G401 (cell line): ENCODE measurements around the gene POLR3E. TPM values are rescaled to one million over a fixed set of nuclear protein-coding genes. Genes with fewer than 3 reads are reported as not detected.
"Not testable (repeated sequence)": the region's sequence is repeated elsewhere in the genome, so short reads cannot be mapped to it uniquely, and the experiment has no call there.

Source experiments
- DNase-seq: peaks from one replicate; pipeline ENCODE4 v3.0.0-alpha.2; 2015; ENCODE audit warnings: low spot score
- in situ Hi-C: cut with HindIII; loops from 2 replicates; pipeline ENCODE4 v1.10.0; 2016; ENCODE audit warnings: low sequenced_read_pairs, mixed read lengths
- total RNA-seq: library from RNA; depleted of rRNA; stranded (reverse); fragments of >200 nt; shearing (Covaris generic); gene quantifications from 2 replicates; pipeline ENCODE4 v1.2.3, GENCODE V29; 2014

Gene POLR3E
- total RNA-seq, 1 experiment from 2014 or later: 54.2 TPM

GRCh38 chr16:22326771-22327445 is 29.7 kb downstream of the POLR3E start:
- in situ Hi-C loops: no loop called here
- DNase-seq: no peak

GRCh38 chr16:22327446-22327775 is 30.2 kb downstream of the POLR3E start:
- in situ Hi-C loops: no loop called here
- no peak for DNase-seq

DNA sequence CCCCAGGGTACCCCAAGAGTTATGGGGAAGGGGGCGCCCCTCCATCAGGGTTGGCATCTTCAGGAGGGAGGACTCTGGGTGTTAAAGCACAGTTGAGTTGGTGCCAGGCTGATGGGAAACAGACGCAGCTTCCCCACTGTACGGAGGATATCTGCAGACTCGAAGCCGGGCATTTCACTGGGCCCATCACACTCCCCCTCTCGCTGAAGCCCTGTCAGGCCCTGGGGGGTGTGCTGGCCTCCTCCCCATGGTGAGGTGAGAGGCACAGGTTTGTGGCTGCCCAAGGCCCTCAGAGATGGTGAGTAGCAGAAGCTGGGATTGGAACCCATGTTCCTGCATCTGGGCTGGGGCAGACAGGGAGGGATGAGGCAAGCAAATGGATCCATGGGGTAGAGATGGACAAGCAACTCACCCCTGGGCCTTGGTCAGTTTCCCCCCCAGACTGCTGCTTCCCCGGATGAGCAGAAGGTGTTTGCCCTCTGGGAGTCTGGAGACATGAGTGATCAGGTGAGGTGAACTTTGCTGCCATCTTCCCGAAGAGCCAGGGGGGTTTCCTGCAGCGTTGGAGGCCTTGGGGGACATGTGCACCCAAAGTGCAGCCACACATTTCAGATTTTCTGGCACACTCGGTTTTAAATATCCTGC is 31.0 kb downstream of the POLR3E start:
- in situ Hi-C loops: no loop called here
- no peak for DNase-seq

GRCh38 chr16:22329199-22329695 is 32.0 kb downstream of the POLR3E start:
- no peak for DNase-seq
- in situ Hi-C loops: no loop called here

DNA sequence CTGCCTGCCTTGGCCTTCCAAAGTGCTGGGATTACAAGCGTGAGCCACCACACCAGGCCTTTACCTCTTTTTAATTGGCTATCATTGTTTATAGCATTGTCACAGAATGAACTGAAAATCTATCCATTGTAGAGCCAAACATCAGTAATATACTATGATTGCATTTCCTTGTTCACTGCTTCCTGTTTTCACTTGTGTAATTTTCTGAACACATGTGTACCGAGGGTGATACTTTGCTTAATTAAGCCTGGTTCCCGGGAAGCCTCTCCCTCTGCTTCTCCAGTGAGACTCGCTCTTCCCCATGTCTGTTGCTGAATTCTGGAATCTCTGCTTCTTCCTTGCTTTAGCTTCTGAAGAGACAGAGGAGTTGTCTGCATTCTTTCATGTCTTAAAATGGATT is 33.1 kb downstream of the POLR3E start:
- in situ Hi-C loops: no loop called here
- no peak for DNase-seq

GRCh38 chr16:22333457-22333994 is 36.3 kb downstream of the POLR3E start:
- in situ Hi-C loops: no loop called here
- DNase-seq: no peak

GRCh38 chr16:22335668-22336246 is 38.5 kb downstream of the POLR3E start:
- no peak for DNase-seq
- in situ Hi-C loops: no loop called here

DNA sequence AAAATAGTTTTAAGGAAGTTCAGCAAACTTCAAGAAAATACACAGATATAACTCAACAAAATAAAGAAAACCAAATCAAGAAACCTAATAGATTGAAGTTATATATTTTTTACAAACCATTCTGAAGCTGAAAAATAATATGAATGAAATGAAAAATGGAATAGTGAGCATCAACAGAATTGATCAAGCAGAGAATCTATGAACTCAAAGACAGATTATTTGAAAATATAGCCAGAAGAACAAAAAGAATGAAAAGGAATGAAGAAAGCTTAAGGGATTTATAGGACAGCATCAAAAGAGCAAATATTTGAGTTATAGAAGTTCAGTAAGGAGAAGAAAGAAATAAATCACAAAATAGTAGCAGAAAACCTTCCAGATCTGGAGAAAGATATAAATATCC is 39.4 kb downstream of the POLR3E start:
- DNase-seq: no peak
- in situ Hi-C loops: no loop called here

DNA sequence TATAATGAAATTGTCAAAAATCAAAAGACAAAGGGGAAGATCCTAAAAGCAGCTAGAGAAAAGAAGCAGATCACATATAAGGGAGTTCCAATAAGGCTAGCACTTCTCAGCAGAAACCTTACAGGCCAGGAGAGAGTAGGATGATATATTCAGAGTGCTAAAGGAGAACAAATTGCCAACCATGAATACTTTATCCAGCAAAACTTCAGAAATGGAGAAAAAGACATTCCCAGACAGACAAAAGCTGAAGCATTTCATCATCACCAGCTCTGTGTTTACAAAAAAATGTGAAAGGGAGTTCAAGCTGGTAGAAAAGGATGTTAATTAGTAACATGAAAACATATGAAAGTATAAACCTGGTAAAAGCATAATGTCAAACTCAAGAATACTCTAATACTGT is 39.8 kb downstream of the POLR3E start:
- no peak for DNase-seq
- in situ Hi-C loops: no loop called here

DNA sequence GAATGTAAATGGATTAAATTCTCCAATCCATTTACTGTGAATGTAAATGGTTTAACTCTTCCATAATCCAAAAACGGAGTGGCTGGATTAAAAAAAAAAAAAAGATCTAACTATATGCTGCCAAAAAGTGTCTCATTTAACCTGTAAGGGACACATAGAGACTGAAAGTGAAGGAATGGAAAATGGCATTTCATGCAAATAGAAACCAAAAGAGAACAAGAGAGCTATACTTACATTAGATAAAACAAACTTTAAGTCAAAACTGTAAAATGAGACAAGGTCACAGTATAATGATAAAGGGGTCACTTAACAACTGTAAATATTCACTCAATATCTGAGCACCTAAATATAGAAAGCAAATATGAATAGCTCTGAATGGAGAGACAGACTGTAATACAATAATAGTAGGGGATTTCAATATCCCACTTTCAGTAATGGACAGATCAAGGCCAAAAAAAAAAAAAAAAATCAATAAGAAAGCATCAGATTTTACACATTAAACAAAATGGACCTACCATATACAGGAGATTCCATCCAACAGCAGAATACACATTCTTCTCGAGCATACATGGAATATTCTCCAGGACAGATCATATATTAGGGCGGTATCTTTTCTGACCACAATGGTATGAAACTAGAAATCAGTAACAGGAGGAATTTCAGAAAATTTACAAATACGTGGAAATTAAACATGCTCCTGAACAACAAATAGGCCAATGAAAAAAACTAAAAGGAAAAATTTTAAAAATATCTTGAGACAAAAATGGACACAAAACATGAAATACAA is 40.8 kb downstream of the POLR3E start:
- in situ Hi-C loops: no loop called here
- no peak for DNase-seq

DNA sequence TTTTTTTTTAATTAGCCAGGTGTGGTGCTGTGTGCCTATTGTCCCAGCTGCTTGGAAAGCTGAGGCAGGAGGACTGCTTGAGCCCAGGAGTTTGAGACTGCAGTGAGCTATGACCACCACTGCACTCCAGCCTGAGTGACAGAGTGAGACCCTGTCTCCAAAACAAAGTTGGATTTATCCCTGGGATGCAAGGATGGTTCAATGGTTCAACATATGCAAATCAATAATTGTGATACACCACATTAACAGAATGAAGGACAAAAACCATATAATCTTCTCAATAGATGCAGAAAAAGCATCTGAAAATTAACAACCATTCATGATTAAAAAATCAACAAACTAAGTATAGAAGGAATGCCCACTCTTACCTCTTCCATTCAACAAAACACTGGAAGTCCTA is 43.7 kb downstream of the POLR3E start:
- DNase-seq: no peak
- in situ Hi-C loops: no loop called here

DNA sequence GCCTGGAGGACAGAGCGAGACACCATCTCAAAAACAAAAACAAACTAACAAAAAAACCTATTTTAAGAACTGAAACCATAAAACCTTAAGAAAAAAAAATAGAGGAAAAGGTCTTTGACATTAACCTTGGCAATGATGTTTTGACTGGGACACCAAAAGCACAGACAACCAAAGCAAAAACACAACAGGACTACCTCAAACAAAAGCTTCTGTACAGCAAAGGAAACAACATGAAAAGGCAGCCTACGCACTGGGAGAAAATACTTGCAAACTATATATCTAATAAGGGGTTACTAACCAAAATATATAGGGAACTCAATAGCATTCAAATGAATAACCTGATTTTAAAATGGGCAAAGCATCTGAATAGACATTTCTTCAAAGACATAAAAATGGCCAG is 44.9 kb downstream of the POLR3E start:
- in situ Hi-C loops: no loop called here
- DNase-seq: no peak

DNA sequence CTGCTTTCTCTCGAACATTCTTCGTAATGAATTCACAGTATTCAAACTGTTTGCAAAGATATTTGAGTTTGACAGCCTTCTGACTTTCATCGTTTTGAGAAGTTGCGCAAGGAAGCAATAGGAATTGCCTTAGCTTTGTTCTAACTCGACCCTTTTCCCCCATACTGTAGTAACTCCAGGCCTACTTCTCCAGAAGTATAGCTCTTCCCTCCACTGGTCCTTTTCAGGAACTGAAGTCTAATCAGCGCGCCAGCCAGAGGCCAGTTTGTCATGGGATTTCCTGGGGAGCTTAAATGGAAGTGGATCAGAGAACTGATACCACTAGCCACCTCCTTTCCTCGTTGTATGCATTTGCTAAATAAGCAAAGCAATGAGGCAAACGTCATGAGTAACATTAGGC is 49.3 kb downstream of the POLR3E start:
- in situ Hi-C loops: no loop called here
- DNase-seq: no peak

GRCh38 chr16:22347100-22347820 is 50.1 kb downstream of the POLR3E start:
- in situ Hi-C loops: no loop called here
- DNase-seq: peak; percentile 53

DNA sequence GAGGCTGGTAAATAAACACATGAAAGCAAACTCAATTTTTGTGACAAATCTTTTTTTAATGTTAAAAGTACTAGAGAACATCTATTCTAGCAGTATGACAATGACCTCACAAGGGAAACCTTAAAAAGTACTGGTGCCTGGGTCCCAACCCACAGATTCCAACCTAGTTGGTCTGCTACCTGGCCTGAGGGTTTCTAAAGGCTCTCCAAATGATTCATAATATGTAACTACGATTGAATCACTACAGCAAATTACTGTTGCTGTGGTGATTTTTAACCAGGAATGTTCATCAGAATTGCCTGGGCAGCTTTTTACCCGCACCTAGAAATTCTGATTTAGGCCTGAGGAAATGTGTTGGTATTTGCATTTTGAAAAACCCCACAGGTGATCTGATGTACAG is 51.1 kb downstream of the POLR3E start:
- in situ Hi-C loops: no loop called here
- no peak for DNase-seq

DNA sequence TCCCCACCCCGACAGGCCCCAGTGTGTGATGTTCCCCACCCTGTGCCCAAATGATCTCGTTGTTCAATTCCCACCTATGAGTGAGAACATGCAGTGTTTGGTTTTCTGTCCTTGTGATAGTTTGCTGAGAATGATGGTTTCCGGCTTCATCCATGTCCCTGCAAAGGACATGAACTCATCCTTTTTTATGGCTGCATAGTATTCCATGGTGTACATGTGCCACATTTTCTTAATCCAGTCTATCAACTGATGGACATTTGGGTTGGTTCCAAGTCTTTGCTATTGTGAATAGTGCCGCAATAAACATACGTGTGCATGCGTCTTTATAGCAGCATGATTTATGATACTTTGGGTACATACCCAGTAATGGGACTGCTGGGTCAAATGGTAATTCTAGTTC is 53.8 kb downstream of the POLR3E start:
- DNase-seq, in situ Hi-C loops: not testable (repeated sequence)

- no peak for DNase-seq
Measured at GRCh38 chr16:22352140-22352539, 54.9 kb downstream of the POLR3E start.

DNA sequence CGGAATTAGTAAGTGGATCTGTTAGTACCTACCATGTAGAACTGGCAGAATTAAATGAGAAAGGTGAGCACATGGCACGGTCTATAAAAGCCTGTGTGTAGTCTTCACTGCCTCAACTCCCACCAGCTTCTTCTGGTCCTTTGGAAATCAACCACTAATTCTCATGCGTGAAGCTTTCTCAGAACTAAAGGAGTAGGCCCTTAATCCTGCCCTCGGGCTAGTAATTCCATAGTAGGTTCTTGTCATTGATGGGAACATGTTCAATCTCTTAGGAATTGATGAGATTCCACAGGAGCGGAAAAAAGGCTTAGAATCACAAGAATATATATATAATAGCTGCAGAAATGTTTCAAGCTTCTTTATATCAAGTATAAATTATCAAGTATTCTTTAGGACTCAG is 55.5 kb downstream of the POLR3E start:
- in situ Hi-C loops: no loop called here
- no peak for DNase-seq

More at GRCh38 chr16:22352140-22352539, 54.9 kb downstream of the POLR3E start:
- in situ Hi-C loops: no loop called here
